ENCODE measurements around the gene PGLYRP1.

- TF ChIP-seq POLR2AphosphoS5 (IDR thresholded peaks at IDR 0.05; ENCODE audit: low read depth, low read length) (no peak), CTCF (IDR thresholded peaks at IDR 0.05) (no peak), SIN3A (IDR thresholded peaks at IDR 0.05; ENCODE audit: borderline replicate concordance, insufficient read depth, low read depth, low read length) (no peak)
- TF ChIP-seq, protein P1, sequence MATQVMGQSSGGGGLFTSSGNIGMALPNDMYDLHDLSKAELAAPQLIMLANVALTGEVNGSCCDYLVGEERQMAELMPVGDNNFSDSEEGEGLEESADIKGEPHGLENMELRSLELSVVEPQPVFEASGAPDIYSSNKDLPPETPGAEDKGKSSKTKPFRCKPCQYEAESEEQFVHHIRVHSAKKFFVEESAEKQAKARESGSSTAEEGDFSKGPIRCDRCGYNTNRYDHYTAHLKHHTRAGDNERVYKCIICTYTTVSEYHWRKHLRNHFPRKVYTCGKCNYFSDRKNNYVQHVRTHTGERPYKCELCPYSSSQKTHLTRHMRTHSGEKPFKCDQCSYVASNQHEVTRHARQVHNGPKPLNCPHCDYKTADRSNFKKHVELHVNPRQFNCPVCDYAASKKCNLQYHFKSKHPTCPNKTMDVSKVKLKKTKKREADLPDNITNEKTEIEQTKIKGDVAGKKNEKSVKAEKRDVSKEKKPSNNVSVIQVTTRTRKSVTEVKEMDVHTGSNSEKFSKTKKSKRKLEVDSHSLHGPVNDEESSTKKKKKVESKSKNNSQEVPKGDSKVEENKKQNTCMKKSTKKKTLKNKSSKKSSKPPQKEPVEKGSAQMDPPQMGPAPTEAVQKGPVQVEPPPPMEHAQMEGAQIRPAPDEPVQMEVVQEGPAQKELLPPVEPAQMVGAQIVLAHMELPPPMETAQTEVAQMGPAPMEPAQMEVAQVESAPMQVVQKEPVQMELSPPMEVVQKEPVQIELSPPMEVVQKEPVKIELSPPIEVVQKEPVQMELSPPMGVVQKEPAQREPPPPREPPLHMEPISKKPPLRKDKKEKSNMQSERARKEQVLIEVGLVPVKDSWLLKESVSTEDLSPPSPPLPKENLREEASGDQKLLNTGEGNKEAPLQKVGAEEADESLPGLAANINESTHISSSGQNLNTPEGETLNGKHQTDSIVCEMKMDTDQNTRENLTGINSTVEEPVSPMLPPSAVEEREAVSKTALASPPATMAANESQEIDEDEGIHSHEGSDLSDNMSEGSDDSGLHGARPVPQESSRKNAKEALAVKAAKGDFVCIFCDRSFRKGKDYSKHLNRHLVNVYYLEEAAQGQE (IDR thresholded peaks at IDR 0.05; ENCODE audit: insufficient read depth in 1 of 2, low read depth in 2 of 2, low read length in 1 of 2) = no peak
These were observed 45.7 kb upstream of the PGLYRP1 start for GRCh38 chr19:46068345-46069258.
